ENCODE results near the gene GIGYF2.

GRCh38 chr2:232793271-232793670 is 96.1 kb downstream of the GIGYF2 start:
- no peak for TF ChIP-seq POLR2AphosphoS5 (IDR thresholded peaks at IDR 0.05)
- TF ChIP-seq CTCF (IDR thresholded peaks at IDR 0.05) = no peak

All from prostate gland (tissue), 2 donors.